ENCODE data around the gene RHEB.

Gene RHEB

DNA sequence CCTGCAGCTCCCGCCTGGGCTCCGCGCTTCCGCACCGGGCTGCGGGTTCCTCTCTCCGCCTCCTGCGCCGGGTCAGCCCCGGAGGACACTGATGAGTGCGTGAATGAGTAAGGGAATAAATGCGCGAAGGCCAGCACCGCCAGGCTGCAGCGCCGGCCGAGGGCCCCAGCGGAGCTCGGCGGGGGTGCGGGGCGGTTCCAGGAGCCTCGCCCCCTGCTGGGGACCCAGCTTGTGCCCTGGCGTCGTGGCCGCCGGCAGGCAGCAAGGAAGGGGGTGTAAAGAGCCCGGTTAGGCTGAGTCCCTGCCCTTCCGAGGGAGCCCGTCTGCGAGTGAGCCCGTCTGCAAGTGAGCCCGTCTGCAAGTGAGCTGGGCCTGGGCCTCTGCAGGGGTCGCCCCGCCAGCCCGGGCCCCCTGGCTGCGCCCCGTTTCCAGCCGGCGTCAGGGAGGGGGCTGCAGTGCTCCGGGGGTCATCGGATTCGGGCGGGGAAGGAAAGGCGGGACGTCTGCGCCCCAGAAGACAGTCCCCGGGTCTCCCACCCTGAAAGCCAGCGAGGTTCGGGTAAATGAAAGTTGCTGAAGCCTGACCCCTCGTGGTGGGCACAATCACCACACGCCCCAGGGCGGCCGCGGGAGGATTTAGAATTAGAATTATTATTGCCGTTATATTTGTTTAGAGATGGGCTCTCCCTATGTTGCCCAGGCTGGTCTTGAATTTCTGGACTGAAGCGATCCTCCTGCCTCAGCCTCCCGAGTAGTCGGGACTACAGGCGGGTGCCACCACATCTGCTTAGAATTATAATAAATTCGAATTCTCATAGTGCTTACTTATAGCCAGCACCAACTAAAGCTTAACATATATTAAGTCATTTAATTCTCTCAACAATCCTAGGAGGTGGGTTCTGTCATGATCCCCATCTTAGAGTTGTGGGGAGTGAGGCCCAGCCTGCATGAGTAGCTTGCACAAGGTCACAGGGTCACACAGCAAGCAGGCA lies 71.1 kb downstream of the RHEB start:
- DNase-seq (ENCODE audit: low spot score) = peak; percentile 76

DNA sequence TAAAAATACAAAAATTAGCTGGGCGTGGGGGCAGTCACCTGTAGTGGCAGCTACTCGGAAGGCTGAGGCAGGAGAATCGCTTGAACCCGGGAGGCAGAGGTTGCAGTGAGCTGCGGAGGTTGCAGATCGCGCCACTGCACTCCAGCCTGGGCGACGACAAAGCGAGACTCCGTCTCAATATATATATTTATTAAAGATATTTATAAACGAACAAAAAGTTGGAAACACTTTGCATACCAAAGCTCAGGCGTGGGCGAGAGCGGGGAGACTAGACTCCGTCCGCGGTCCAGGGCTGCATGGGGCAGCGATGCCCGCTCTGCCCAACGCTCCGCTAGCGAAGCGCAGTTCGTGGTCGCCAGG lies 71.8 kb downstream of the RHEB start:
- no peak for DNase-seq (ENCODE audit: low spot score)

DNA sequence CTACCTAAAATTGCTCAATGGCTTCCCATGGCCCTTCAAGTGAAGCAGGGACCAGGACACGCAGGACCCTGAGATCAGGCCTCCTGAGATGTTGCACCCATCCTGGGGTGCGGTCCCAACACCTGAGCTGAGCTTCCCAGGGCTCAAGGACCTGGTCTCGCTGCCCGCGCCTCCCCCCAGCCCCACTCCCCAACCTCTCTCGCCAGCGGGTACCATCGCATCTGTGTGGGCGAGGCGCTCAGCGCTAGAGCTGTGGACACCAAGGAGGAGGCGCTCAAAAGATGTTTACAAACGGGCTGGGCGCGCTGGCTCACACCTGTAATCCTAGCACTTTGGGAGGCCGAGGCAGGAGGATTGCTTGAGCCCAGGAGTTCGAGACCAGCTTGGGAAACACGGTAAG lies 72.4 kb downstream of the RHEB start:
- DNase-seq (ENCODE audit: low spot score) = no peak

DNA sequence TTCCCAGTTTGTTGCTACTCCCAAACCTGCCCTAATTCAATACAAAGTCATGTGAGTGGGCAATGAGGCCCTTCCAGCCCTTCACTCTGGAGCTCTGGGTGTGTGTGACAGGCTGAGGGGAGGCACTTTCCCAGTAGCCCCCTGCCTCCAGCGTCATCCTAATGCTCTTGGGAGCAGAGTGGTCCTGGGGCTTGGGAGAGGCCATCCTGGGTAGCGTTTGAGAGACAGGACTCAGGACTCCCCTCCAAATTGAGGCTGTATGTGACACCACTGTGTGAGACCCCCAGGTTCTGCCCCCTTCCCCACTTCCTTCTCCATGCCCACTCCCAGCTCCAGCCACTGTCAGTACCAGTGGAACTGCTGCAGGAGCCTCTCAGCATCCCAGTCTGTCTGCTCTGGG lies 73.3 kb downstream of the RHEB start:
- DNase-seq (ENCODE audit: low spot score) = no peak

DNA sequence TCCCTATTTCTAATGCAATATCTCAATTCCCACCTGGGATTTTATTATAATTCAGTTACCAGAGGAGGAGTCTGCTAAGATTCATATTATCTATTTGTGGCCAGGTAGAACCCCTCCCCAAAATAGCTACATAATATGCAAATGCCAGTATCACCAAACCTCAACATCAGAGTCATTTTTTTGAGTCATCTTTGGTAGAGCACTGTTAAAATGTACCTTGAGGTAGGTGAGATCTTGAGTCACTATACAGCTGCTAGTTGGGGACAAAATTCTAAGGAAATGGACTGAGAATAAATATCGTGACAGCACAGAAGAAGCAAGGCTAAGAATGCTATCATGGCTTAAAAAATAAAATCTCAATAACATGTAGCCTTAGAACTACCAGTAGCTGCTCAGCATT lies 75.1 kb downstream of the RHEB start:
- DNase-seq (ENCODE audit: low spot score) = no peak

DNA sequence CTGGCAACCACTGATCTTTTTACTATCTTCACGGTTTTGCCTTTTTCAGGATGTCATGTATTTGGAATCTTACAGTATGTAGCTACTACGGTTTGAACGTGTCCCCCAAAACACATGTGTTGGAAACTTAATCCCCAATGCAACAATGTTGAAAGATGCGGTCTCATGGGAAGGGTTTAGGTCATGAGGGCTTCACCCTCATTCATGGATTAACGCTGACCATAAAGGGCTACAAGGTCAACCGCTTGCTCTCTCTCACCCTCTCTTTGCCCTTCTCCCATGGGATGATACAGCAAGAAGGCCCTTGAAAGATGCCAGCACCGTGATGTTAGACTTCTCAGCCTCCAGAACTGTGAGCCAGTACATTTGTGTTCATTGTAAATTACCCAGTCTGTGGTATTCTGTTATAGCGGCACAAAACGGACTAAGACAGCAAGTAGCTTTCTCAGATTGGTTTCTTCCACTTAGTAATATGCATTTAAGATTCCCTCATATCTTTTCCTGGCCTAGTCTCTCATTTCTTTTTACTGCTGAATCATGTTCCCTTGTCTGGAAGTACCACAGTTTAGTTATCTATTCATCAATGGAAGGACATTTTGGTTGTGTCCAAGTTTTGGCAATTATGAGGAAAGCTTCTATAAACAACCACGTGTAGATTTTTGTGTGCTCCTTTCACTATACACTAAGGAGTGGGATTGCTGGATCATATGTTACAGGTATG lies 76.8 kb downstream of the RHEB start:
- no peak for DNase-seq (ENCODE audit: low spot score)

DNA sequence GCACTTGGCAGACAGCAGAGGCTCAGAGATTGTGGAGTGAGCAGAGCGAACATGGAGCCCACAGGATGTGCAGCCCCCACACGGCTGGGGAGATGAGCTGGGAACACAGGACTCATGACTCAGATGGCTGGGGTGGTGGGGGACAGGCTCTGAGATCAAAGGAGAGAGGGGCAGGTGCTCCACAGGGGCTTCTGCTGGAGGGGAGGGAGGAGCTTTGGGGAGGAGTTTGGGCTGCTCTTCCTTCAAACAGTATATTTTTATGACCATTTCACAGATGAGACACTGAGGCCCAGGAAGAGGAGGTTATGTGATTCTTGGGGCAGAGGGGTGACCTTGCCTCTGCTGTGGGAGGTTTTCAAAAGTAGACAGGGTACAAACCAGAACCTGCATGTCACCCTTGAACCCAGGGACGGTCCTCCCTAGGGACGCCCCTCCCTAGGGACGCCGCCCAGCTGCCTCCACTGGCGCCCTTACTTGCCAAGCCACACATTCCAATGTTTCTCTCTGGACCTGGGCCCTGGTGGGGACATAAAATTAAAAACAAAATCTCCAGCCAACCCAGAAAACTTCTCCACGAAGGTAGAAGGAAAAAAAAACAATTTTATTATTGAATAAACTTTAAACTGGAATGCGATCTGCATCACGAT lies 78.8 kb downstream of the RHEB start:
- no peak for DNase-seq (ENCODE audit: low spot score)

DNA sequence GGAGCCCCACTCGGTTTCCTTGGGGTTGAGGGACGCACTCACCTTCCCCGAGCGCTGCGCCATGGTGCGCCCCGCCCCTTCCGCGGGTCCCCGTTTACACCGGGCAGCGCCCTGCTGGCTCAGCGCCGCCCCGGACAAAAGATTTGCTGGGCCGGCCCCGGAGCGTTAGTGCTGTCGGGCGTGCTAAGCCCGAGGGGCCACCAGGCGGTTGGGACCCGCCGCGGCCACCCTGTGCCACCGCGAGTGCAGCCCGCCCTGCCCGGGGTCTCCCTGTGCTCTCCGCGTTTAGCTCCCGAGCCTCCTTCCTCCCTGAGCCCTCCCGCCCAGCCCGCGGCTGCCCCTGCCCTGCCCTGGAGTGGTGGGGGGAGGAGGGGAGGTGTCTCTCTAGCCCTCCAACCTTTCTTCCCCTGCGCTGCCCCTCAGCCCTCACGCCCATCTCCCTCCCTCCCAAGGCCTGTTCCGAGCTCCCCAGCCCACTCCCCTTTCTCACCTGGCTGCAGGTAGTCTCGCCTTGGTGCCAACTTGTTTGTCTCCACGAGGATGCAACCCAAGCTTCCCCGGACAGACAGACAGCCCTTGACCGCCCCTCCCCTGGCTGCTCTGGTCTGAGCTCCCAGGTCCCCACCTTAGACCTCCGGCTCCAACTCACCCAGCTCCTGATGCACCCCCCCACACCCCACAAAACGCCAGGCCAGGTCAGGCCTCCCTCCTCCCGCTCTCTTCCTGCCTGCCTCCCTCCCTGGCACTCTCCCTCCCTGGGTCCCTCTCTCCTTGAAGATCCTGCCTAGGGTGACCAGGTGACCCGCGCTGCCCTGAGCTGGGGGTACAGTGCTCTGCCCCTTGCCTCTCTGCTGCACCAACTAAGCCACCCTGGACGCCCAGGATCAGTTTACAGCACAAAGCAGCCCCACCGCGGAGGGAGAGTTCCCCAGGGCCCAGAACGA lies 79.6 kb downstream of the RHEB start, which contains the start of gene CRYGN:
Gene CRYGN, minus strand, starts transcription at position 287 of the 944 bp plus-strand sequence. Its CDS starts 224 bp downstream, at position 63.
- DNase-seq (ENCODE audit: low spot score) = no peak

DNA sequence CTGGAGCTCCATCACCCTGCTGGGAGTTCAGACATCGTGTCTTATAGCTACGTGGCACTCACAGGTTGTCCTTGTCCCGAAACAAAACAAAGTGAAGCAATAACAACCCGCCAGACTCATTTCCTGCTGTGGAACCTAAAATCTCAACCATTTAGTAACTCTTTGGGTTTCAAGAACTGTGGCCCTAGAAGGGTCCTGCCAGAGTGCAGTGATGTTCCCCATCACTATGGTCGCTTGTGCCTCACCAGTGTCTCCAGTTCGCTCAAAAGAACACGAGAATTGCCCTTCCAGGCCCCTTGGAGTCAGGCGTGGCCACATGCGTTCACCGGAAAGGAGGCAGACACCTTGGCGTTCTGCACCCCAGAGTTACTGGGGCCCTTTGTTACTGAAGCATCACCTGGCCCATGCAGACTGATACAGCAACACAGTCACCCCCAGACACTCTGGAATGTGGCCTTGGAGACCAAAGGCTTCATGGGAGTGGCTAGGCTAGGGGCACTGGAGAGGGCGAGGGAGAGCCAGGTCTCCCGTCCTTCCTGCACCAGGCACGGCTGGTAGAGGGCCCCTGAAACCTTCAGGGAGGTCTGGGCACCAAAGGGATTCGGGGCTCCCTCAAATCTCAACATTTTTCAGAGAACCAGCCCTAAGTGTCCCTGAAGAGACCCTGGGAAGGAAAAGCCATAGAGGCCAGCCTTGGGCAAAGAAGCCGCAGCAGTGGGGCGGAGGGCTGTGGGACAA lies 80.7 kb downstream of the RHEB start:
- no peak for DNase-seq (ENCODE audit: low spot score)

DNA sequence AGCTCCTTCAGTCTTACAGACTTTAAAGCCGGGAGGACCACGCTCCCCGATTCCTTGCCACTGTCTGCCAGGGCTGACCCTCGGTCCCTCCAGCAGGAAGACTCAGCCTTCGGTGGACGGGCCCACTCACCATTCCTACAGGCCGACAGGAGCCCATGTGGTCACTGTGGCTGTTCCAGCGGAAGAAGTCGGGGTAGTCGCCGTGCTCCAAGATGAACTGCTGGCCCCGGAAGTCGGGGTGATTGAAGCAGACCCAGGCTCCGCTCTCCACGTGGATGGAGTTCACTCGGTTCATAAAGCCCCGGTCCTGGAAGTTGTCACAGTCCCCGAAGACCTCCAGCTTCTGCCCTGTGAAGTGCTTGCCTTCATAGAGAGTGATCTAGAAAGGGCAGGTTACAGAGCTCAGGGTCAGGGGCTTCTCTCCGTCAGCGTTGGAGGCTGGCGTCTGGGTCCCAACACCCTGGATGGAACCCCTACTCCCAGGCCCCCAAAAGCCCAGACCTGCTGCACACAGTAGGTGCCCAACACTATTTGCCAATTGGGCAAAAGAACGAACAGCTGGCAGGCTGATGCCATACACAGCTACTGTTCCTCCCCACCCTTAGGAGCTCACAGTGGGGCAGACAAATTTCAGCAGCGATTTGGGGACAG lies 81.7 kb downstream of the RHEB start:
- DNase-seq (ENCODE audit: low spot score) = no peak

DNA sequence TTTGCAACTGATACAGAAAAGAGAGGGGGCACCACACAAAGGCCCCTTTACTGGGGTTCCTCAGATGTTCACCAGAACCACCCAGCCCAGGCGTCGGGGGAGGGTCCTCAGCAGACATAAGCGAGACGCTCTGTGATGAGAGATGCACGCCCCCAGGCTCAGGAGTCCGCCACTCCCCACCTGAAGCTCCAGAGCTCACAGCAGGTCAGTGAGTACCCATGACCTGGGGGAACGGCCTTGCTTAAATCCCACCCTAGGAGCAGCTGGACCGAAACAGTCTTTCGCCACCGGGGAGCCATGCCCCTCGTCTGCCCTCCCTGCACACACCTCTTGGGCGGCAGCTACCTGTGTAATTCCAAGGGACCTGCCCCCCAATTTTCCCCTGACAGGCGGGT lies 82.5 kb downstream of the RHEB start:
- DNase-seq (ENCODE audit: low spot score) = no peak

DNA sequence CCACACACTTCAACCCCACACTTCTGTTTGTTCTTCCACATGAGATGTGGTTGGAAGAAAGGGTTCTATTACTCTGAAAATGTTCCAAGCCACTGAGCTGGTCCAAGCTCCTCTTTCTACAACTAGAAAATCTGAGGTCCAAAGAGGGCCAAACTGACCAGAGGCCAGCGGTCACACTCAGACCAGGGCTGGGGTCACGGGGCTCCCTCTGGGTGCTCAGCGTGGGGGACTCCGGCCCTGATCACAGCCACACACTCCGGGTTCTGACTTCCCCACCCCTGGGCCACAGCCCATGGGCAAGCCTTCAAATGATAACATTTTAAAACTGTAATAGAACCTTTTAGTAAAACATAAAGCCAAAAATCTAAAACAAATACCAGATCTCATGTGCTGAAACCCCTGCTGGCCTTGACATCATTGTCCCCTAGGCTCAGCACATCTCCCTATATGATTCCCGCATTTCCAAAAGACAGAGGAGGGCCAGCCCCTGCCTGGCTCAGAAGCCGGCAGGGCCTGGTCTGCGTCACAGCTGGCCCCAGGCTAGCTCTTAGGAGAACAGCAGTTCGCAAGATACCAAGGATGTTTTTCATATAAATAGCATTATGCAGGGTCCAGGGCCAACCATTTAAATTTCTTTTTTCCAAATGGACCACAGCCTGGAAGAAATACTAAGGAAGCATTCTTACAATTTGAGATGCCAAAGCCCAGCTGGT lies 83.1 kb downstream of the RHEB start:
- DNase-seq (ENCODE audit: low spot score) = no peak

DNA sequence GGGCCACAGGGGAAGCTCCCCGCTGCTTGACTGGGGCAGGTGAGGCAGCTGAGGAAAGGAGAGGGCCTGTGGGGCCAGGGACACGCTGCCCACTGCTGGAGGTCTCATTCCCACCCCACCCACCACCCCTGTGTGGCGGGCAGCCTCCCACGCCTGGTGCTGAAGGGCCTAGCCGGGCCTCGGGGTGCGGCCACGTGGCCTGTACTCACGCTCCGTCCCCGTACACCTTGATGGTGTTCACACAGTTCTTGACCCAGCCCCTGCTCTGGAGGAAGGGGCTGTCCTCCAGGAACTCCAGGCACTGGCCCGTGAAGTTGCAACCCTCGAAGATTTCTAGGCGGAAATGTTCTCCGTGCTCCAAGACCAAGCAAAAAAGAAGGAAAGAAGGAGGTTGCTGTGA lies 83.7 kb downstream of the RHEB start:
- DNase-seq (ENCODE audit: low spot score) = no peak

DNA sequence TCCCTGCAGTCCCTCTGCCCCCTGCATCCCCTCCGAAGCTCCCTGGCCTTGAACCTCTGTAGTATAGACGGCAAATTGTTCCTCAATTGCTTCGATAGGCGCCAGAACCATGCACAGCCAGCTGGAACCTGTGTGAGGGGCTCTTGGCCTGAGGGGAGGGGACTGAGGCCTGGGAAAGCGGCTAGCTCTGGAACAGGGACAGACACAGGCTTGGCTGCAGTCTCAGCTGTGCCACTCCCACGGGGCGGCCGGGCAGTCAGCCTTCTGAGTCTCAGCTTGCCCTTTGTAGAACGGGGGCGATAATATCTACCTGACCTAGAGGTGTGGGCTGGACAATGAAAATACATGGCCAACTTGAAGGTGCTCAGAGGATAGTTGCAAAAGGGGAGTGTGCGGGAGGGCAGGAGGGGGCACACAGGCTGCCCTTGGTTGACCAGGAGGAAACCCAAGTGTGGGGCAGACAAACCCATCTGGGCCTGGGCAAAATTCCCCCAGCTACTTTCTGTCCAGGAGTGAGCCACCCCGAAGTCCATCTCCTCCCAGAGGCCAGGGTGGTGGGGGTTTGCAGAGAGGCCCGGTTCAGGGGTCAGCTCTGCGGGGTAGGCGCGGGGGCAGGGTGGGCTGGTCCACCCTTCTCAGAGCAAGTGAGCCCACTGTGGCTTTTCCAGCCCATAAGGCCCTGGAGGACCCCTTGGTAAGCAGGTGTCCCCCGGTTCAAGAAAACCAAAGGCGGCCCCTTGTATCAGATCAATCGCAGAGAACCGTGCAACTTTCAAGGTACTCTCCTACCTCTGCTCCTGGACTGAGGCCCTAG lies 84.4 kb downstream of the RHEB start:
- no peak for DNase-seq (ENCODE audit: low spot score)

DNA sequence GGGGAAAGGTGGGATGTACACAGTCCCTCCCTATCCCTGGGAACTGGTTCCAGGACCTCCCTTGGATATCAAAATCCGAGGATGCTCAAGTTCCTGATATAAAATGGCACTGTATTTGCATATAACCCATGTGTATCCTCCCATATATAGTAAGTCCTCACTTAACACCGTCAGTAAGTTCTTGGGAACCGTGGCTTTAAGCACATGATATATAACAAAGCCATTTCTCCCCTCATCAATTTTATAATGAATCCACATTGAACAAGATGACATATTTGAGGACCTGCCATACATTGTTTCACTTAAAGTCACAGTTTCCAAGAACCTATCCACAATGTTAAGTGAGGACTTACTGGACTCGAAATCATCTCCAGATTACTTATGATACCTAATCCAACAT lies 85.1 kb downstream of the RHEB start:
- DNase-seq (ENCODE audit: low spot score) = no peak

DNA sequence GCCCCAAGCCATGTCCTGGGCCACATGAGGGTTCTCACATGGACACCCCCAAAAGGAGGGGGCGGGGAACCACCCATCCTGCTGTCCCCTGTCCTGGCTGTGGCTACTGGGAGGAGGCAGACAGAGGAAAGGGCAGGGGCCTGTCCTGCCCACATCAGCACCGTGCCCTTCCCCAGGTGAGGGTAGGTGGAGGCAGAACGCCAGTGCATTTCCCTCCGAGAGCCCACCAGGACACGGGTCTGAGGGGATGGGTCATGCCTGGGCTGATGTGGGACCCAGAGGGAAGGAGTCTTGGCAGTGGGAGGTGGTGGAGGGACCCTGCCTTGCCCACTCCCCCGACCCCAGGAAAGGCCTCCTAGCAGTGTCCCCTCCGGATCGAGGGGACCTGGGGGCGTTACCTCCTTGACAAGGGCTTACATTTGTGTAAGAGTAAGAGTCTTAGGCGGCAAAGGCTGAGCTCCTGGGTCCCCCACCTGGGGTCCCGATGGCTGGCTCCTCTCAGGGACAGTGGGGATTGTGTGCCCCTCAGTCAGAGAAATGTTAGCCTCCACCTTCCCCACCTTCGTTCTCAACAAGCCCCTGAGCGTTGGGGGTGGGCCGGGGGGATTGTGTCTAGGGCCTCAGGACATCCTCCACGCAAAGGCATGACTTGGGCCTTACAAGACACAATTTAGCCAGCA lies 85.8 kb downstream of the RHEB start:
- DNase-seq (ENCODE audit: low spot score) = no peak

DNA sequence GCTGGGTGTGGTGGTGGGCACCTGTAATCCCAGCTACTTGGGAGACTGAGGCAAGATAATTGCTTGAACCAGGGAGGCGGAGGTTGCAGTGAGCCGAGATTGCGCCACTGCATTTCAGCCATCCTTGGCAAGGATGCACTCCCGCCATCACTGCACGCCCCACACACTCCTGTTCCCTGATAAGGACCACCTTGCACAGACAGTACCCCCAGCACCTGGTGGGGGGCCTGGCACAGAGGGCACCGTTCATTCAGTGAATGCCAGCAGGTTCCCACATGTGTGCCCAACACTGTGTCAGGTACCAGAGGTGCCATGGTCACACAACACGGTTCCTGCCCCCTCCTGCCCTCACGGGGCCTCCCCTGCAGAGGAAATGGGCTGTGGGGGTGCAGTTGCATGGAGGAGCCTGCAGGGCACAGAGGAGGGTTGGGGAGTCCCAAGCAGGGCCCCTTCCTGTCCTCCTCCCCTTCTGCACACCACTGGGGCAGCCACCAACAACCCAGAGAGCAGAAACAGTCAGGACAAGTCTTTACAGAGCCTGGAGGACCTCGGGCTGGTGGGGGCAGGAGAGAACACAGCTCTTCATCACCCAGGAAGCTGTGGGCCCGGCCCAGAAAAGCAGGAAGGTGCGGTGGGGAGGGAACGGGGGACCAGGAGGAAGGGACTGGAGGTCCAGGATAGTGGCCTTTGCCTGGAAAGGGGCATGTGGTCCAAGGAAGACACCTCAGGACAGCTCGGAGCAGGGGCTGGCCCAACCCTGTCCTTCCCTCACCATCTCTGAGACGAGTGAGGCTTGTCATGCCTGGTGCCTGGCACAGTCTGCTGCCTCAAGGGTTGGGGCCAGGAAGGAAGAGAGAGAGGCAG lies 86.8 kb downstream of the RHEB start:
- DNase-seq (ENCODE audit: low spot score) = peak; percentile 56

Measured in CD4-positive, alpha-beta T cell treated with Interleukin-6 at 100 ng/mL for 8 hours (primary cell).